Prostate gland (tissue), 2 donors: ENCODE data around the gene USP20. TPM values are rescaled to one million over a fixed set of nuclear protein-coding genes. Genes with fewer than 3 reads are reported as not detected.

Experiments used
- DNase-seq: peaks from one replicate; pipeline ENCODE4 v3.0.0-alpha.2; 2019; ENCODE audit warnings: low spot score
- H3K27ac ChIP-seq, 2 donors: fragments of 200-600 bp; sonication (generic); 2 replicates each; pipeline ENCODE4 v1.5.1; 2017 to 2019
- H3K27me3 ChIP-seq: fragments of 200-600 bp; sonication (generic); replicated peaks from 2 replicates; pipeline ENCODE4 v1.5.1; 2019; ENCODE audit not compliant: insufficient read depth
- H3K36me3 ChIP-seq, 2 donors: fragments of 200-600 bp; sonication (generic); 1 replicate in 1 of 2; 2 replicates in 1 of 2; pipeline versions ENCODE4 v1.5.1 to v1.8.1; 2017 to 2019
- H3K4me1 ChIP-seq: fragments of 200-600 bp; sonication (generic); replicated peaks from 2 replicates; pipeline ENCODE4 v1.5.1; 2019
- H3K4me3 ChIP-seq, 2 donors: fragments of 200-600 bp; sonication (generic); 2 replicates each; pipeline ENCODE4 v1.5.1; 2017 to 2019
- H3K9me3 ChIP-seq: fragments of 200-600 bp; sonication (generic); 2 replicates; pipeline ENCODE4 v1.5.1; 2017
- CTCF ChIP-seq, 4 experiments: fragments of 200-600 bp in 2 of 4; fragments of 450-650 bp in 2 of 4; sonication (generic) in 2 of 4; IDR thresholded peaks; 1 replicate in 3 of 4; 2 replicates in 1 of 4; pipeline ENCODE4 v1.5.1; 2016 to 2019; ENCODE audit warnings: antibody characterized with exemption in 4 of 4, mild to moderate bottlenecking in 2 of 4, moderate library complexity in 2 of 4
- POLR2A ChIP-seq: fragments of 450-650 bp; IDR thresholded peaks from one replicate; pipeline ENCODE4 v1.6.1; 2016; ENCODE audit warnings: antibody characterized with exemption, mild to moderate bottlenecking
- POLR2AphosphoS5 ChIP-seq: sonication (generic); formaldehyde crosslinking; IDR thresholded peaks from one replicate; pipeline ENCODE4 v1.6.1; 2017; ENCODE audit warnings: antibody characterized with exemption
- WGBS: methylation state at CpG from one replicate; pipeline ENCODE4 v1.1.5; 2018; 5-methylcytosine and 5-hydroxymethylcytosine counted together
- intact Hi-C: fragments of 100-400 bp; cut with DNase I; formaldehyde crosslinking; loops from one replicate; pipeline ENCODE4 v1.14.2; 2022
- total RNA-seq, 2 donors: library from RNA; depleted of rRNA; stranded (reverse); fragments of >200 nt; gene quantifications; one replicate each; pipeline ENCODE4 v1.1.0, GENCODE V29; 2016

Gene USP20
- total RNA-seq, 2 donors from 2014 or later, result 34.8 to 53.5 TPM

- TF ChIP-seq POLR2A, result no peak
- Histone ChIP-seq H3K36me3 (peaks cover 3 to 16% of the 10 kb centered on the region in 2 donors), H3K9me3 (no peaks in the 10 kb centered on the region), H3K27ac (no peak overlapping the region), H3K27me3 (no peaks in the 10 kb centered on the region), H3K4me1 (no peaks in the 10 kb centered on the region), H3K4me3 (no peak overlapping the region)
- WGBS, result 96% methylated on average over 10 of the region's 10 CpGs
- intact Hi-C loops, result no loop called here
- DNase-seq, result no peak
These were observed 6.3 kb upstream of the USP20 start for GRCh38 chr9:129828969-129829368.

DNA sequence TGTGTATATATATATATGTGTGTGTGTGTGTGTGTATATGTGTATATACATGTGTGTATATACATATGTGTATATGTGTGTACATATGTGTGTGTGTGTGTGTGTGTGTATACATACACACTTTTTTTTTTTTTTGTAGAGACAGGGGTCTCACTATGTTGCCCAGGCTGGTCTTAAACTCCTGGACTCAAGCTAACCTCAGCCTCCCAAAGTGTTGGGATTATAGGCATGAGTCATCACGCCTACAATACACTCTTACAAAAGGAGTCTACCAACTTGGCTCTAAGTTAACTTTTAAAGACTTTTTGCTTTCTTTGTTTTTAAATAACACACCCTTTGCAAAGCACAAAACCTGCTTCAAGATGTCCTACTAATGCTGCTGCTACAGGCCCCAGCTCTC, 2.3 kb upstream of the USP20 start:
- 94% methylated on average over 1 of the region's 1 CpG for WGBS
- H3K27ac ChIP-seq, result no peak overlapping the region
- H3K27me3 ChIP-seq, result no peaks in the 10 kb centered on the region
- no peaks in the 10 kb centered on the region for H3K4me1 ChIP-seq
- H3K9me3 ChIP-seq, result no peaks in the 10 kb centered on the region
- no peak for TF ChIP-seq CTCF (IDR thresholded peaks at IDR 0.05)
- TF ChIP-seq POLR2AphosphoS5, result no peak
- TF ChIP-seq POLR2A, result no peak
- H3K4me3 ChIP-seq, result no peak overlapping the region
- DNase-seq, result no peak
- intact Hi-C loops, result no loop called here
- H3K36me3 ChIP-seq, result peaks cover 2 to 15% of the 10 kb centered on the region in 2 donors

- no peak for TF ChIP-seq POLR2AphosphoS5
- no peak for TF ChIP-seq CTCF (IDR thresholded peaks at IDR 0.05)
- TF ChIP-seq POLR2A, result no peak
- H3K9me3 ChIP-seq, result no peaks in the 10 kb centered on the region
- H3K36me3 ChIP-seq, result no peaks in the 10 kb centered on the region
- no peaks in the 10 kb centered on the region for H3K4me1 ChIP-seq
- peak overlapping the region; percentile 68 to 90 for H3K27ac ChIP-seq
- H3K4me3 ChIP-seq, result peak overlapping the region; percentile 97 to 99
- no peak for DNase-seq
- intact Hi-C loops, result loop anchor here (5.0 kb wide), 1 partner anchor 48 kb away; no protein-coding TSS in a partner anchor
- no peaks in the 10 kb centered on the region for H3K27me3 ChIP-seq
- WGBS, result under 1% methylated on average over 32 of the region's 32 CpGs
These were observed 650 bp upstream of the USP20 start for GRCh38 chr9:129834489-129835127.

DNA sequence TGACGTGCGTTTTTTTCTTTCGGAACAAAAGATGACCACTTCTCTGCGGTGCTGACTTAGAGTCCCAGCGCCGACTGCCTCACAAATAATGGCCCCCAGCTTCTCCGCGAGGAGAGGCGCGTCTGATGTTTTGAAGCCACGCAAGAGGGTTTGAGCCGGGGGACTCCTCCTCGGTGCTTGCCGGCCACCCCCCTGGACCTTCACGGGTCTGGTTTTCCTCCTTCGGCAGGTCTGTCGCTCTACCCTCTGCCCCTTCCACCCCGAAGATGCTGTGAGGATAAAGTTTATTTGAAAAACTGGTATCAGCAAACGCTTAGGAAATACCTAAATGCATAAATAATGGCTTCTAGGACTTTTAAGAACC, 584 bp downstream of the USP20 start:
- H3K9me3 ChIP-seq, result no peaks in the 10 kb centered on the region
- no peaks in the 10 kb centered on the region for H3K4me1 ChIP-seq
- intact Hi-C loops, result loop anchor here (5.0 kb wide), 1 partner anchor 46 kb away; no protein-coding TSS in a partner anchor
- peak overlapping the region; percentile 97 to 99 for H3K4me3 ChIP-seq
- DNase-seq, result no peak
- TF ChIP-seq CTCF (IDR thresholded peaks at IDR 0.05), result no peak
- no peak for TF ChIP-seq POLR2AphosphoS5
- no peak for TF ChIP-seq POLR2A
- WGBS, result under 1% methylated on average over 19 of the region's 19 CpGs
- no peaks in the 10 kb centered on the region for H3K27me3 ChIP-seq
- H3K36me3 ChIP-seq, result no peaks in the 10 kb centered on the region
- peak overlapping the region; percentile 84 to 90 for H3K27ac ChIP-seq

GRCh38 chr9:129836311-129837007, 1.2 kb downstream of the USP20 start:
- no peak for DNase-seq
- 28% methylated on average over 16 of the region's 16 CpGs for WGBS
- Histone ChIP-seq H3K27ac (peak overlapping the region; percentile 84 to 90), H3K36me3 (no peaks in the 10 kb centered on the region), H3K27me3 (no peaks in the 10 kb centered on the region), H3K9me3 (no peaks in the 10 kb centered on the region), H3K4me3 (peak overlapping the region; percentile 97 to 99), H3K4me1 (no peaks in the 10 kb centered on the region)
- intact Hi-C loops, result loop anchor here (5.0 kb wide), 1 partner anchor 46 kb away; no protein-coding TSS in a partner anchor
- TF ChIP-seq POLR2AphosphoS5 (no peak), CTCF (IDR thresholded peaks at IDR 0.05) (no peak), POLR2A (no peak)
